Fibroblast of villous mesenchyme (primary cell): Measurements from ENCODE around the gene HYI. TPM values are rescaled to one million over a fixed set of nuclear protein-coding genes. Genes with fewer than 3 reads are reported as not detected.

ENCODE experiments used
- DNase-seq: peaks from one replicate; pipeline ENCODE4 v3.0.0-alpha.2; 2010; ENCODE audit warnings: low read depth
- H3K4me3 ChIP-seq: 2 replicates; pipeline ENCODE4 v1.5.1; 2011; ENCODE audit warnings: low read depth, mild to moderate bottlenecking, low read length
- CTCF ChIP-seq: IDR thresholded peaks from 2 replicates; pipeline ENCODE4 v1.5.1; 2012; ENCODE audit warnings: low read depth, mild to moderate bottlenecking, low read length; ENCODE audit not compliant: insufficient read depth
- total RNA-seq: library from RNA; depleted of rRNA; stranded (reverse); fragments of >200 nt; gene quantifications from 2 replicates; pipeline ENCODE4 v1.2.3, GENCODE V29; 2012

The HYI gene
- total RNA-seq, 1 donor: 43.6 TPM

- H3K4me3 ChIP-seq: no peak overlapping the region
- no peak for TF ChIP-seq CTCF
- no peak for DNase-seq
Observed at GRCh38 chr1:43434256-43434655, 19.5 kb downstream of the HYI start.

- TF ChIP-seq CTCF: no peak
- no peak overlapping the region for H3K4me3 ChIP-seq
- no peak for DNase-seq
Observed at GRCh38 chr1:43432907-43433306, 20.8 kb downstream of the HYI start.

- no peak for DNase-seq
- H3K4me3 ChIP-seq: no peak overlapping the region
- TF ChIP-seq CTCF: no peak
Observed at GRCh38 chr1:43432171-43432860, 21.4 kb downstream of the HYI start.

- DNase-seq: no peak
- no peak for TF ChIP-seq CTCF
- H3K4me3 ChIP-seq: no peak overlapping the region
Observed at GRCh38 chr1:43431676-43432075, 22.1 kb downstream of the HYI start.

GRCh38 chr1:43430831-43431230, 22.9 kb downstream of the HYI start:
- no peak overlapping the region for H3K4me3 ChIP-seq
- no peak for DNase-seq
- no peak for TF ChIP-seq CTCF

GRCh38 chr1:43427941-43428340, 25.8 kb downstream of the HYI start:
- no peak overlapping the region for H3K4me3 ChIP-seq
- no peak for TF ChIP-seq CTCF
- DNase-seq: no peak

- H3K4me3 ChIP-seq: no peak overlapping the region
- TF ChIP-seq CTCF: no peak
- DNase-seq: no peak
Observed at GRCh38 chr1:43427524-43427923, 26.2 kb downstream of the HYI start.
